GM19043 (cell line): ENCODE data around the gene SOX12.
"Not testable (repeated sequence)": the region's sequence is repeated elsewhere in the genome, so short reads cannot be mapped to it uniquely, and the experiment has no call there.

Experiments
- ATAC-seq: cut with Tn5 transposase; IDR thresholded peaks from one replicate; pipeline ENCODE4 v1.9.1; 2021; ENCODE audit warnings: low read depth; ENCODE audit not compliant: unreplicated experiment

SOX12 gene

GRCh38 chr20:328027-328974 is 2.9 kb downstream of the SOX12 start:
- ATAC-seq: no peak

DNA sequence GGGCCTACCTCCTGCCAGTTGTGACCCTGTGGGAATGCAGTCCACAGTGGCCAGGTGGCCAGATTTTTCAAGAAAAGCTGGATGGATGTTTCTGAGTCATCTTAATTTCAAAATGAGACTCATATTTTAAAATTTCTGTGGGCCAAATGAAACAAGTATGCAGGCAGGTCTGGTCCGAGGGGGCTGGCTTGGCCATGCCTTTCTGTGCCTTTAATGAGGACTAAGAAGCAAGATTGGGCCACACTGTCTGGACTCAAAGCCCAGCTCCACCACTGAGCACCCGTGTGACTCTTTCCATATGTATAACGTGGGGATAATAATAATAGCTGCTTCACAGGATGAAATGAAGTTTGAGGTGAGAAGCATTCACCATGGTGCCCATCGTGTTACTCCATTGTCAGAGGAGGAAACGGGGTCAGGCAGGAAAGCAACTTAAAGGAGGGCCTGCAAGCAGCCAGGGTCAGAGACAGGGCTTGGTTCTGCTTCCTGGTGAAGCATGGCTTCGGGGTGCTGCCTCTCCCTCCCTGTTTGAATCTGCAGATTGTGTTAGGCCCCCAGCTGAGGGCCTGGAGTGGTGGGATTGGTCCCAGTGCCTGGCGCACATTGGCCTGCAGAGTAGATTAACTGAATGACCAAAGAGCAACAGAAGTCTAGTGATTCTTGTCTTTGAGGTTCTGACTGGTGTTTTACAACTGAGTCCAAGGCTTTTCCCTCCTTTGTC is 3.8 kb downstream of the SOX12 start:
- no peak for ATAC-seq

GRCh38 chr20:329851-330232 is 4.5 kb downstream of the SOX12 start:
- no peak for ATAC-seq

- no peak for ATAC-seq
Observed at GRCh38 chr20:330233-331149, 5.1 kb downstream of the SOX12 start.

GRCh38 chr20:334578-334977 is 9.2 kb downstream of the SOX12 start:
- no peak for ATAC-seq

GRCh38 chr20:336040-336439 is 10.7 kb downstream of the SOX12 start:
- not testable (repeated sequence) for ATAC-seq

- ATAC-seq: no peak
Observed at GRCh38 chr20:341682-342081, 16.3 kb downstream of the SOX12 start.

DNA sequence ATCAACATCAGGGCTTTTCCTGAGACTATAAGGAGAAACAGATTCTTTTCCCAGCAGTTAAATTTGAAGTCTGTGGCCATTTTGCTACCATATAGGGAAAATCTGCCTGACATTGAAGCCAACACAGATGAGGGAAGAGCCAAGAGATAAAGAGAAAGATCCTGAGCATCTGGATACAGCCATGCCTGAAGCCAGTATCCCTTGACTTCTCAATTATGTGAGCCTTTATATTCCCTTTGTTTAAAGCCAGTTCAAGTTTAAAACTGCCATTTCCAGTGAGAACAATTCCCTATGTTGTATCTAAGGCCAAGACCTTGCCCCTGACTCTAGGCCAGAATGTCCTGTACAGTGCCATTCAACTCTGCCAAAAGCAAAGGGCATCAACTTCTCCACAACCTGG is 17.8 kb downstream of the SOX12 start:
- no peak for ATAC-seq

DNA sequence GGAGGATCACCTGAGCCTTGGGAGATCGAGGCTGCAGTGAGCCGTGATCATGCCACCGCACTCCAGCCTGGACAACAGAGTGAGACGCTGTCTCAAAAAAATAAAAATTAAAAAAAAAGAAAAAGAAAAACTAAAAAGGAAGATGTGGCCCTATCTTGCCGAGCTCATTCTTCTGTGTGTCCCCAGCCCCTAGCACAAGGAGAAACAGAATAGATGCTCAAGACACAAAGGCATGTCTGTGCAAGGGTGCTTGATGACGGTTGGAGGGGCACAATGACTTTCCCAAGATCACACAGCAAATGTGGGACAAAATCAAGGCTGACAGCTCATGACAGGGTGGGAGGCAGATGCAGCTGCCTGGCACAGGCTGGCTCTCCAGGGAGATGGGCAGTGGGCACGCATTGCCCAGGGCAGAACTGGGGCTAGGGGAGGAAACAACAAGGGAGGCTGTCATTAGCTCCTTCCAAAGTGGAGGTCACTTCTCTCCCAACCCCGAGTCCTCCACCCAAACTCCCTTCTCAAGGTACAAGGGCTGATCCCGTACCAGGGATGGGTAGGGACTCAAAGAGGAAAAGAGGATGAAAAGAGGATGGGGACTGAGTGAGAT is 20.8 kb downstream of the SOX12 start:
- ATAC-seq: no peak

- no peak for ATAC-seq
Observed at GRCh38 chr20:346640-347316, 21.4 kb downstream of the SOX12 start, which contains the start of gene NRSN2. NRSN2 (plus strand) TSS chr20:347111; CDS start chr20:349644, 2,533 bp downstream.

- ATAC-seq: no peak
Observed at GRCh38 chr20:347317-347639, 21.9 kb downstream of the SOX12 start.

- peak; percentile 72 for ATAC-seq
Observed at GRCh38 chr20:347640-348484, 22.5 kb downstream of the SOX12 start.

DNA sequence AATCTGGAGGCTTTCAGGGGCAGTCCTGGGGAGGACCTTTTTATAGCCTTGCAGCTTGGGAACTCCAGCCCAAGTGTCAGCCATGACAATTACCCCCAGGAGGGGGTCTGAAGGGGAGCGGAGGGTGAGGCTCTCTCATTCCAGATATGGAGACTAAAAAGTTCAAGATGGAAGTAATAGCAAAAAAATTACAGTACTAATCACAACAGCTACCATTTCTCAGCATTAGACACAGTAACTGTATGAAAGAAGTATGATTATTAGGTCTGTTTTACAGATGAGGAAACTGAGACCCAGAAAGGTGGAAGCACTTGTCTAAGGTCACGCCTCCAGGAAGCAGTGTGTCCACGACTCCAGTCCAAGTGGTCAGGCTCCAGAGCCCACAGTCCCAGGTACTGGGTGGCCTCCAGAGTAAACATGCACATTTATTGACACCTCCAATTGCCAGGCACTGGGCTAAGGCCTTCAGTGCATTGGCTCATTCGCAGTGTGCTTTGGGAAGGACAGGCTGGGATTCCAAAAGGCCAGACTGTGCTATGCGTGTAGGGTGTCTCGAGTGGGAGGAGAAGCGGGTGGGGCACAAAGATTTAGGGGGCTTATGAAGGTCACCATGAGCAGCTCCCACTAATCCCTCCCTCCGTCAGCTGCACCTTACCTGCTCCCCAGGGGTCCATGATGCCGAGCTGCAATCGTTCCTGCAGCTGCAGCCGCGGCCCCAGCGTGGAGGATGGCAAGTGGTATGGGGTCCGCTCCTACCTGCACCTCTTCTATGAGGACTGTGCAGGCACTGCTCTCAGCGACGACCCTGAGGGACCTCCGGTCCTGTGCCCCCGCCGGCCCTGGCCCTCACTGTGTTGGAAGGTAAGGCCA is 23.9 kb downstream of the SOX12 start:
- ATAC-seq: no peak

DNA sequence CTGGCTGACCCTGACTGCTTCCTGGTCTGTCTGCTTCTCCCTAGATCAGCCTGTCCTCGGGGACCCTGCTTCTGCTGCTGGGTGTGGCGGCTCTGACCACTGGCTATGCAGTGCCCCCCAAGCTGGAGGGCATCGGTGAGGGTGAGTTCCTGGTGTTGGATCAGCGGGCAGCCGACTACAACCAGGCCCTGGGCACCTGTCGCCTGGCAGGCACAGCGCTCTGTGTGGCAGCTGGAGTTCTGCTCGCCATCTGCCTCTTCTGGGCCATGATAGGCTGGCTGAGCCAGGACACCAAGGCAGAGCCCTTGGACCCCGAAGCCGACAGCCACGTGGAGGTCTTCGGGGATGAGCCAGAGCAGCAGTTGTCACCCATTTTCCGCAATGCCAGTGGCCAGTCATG is 27.8 kb downstream of the SOX12 start:
- ATAC-seq: no peak

GRCh38 chr20:354298-354977 is 29.1 kb downstream of the SOX12 start:
- ATAC-seq: peak; percentile 78

- ATAC-seq: not testable (repeated sequence)
Observed at GRCh38 chr20:356154-356553, 30.8 kb downstream of the SOX12 start.

DNA sequence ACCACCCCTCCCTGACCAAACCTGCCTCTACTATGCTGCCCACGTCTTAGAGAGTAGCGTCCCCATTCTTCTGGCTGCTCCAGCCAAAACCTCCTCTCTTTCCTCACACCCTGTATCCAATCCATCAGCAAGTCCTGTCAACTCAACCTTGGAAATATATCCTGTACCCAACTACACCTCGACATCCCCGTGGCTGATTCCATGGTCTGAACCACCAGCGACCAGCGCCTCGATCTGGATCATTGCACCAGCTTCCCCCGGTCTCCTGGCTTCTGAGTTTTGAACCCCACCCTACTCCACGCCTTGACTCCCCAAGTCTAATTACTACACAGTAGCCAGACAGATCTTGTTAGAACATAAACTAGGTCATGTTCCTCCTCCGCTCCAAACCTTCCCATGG is 31.4 kb downstream of the SOX12 start:
- ATAC-seq: no peak
